Measurements from ENCODE around the gene LRPPRC. TPM values are rescaled to one million over a fixed set of nuclear protein-coding genes. Genes with fewer than 3 reads are reported as not detected.

Gene LRPPRC
- total RNA-seq, 6 experiments from 2014 or later = 57.6 to 77.6 (median 65.7) TPM

DNA sequence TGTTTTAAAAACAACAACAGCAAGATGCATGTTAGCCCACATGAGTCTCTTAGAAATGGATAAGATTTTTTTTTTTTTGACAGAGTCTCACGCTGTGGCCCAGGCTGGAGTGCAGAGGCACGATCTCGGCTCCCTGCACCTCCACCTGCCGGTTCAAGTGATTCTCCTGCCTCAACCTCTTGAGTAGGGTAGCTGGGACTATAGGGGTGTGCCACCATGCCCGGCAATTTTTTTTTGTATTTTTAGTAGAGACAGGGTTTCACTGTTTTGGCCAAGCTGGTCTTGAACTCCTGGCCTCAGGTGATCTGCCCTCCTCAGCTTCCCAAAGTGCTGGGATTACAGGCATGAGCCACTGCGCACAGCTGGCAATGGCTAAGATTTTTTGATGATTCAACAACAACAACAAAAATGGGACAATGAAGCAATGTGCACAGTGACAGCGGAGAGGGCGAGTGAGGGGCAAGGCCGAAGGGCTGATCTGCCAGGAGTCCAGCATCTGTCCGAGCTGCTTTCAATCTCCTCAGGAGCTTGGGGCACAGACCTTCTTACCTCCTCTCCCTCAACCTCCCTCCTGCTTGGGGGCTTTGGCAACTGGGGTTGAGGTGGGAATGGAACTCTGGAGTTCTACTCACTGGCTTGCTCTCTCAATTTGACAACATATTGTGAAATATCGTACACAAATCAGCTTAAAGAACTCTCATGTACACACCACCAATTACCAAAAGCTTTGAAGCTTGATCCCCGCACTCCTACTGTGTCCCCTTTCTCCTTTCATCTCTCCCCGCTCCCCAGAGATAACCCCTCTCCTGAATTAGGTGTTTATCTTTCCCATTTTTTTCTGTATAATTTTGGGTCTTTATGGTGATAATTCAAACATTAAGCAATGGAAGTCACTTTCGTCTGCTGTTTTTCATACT lies 153.6 kb downstream of the LRPPRC start:
- TF ChIP-seq, protein P1, sequence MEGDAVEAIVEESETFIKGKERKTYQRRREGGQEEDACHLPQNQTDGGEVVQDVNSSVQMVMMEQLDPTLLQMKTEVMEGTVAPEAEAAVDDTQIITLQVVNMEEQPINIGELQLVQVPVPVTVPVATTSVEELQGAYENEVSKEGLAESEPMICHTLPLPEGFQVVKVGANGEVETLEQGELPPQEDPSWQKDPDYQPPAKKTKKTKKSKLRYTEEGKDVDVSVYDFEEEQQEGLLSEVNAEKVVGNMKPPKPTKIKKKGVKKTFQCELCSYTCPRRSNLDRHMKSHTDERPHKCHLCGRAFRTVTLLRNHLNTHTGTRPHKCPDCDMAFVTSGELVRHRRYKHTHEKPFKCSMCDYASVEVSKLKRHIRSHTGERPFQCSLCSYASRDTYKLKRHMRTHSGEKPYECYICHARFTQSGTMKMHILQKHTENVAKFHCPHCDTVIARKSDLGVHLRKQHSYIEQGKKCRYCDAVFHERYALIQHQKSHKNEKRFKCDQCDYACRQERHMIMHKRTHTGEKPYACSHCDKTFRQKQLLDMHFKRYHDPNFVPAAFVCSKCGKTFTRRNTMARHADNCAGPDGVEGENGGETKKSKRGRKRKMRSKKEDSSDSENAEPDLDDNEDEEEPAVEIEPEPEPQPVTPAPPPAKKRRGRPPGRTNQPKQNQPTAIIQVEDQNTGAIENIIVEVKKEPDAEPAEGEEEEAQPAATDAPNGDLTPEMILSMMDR (IDR thresholded peaks at IDR 0.05) = no peak
- Mint-ChIP-seq H3K27me3 (ENCODE audit: insufficient read depth) (peaks cover 18% of the 10 kb centered on the region), H3K36me3 (ENCODE audit: low read depth) (no peaks in the 10 kb centered on the region), H3K9me3 (no peaks in the 10 kb centered on the region), H3K27ac (no peak overlapping the region), H3K4me3 (no peak overlapping the region), H3K4me1 (ENCODE audit: low read depth) (no peaks in the 10 kb centered on the region)
- no peak for DNase-seq

DNA sequence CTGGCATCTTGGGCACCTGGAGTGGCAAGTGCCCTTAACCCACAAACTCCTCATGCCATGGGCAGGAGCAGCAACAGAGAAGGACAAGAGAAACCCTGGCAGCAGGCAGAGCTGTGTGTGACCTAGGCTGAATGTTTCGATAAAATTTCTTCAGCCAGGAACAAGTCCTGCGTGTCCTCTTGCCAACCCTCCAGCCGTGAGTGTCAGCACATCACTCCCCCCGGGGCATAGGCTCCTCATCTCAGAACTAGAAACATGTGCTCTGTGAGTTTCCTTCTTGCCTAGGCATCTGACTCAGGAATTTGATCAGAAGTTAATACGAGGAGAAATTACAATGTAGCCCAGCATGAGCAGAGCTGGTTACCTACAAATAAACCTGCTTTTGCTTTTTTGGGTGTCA lies 154.8 kb downstream of the LRPPRC start:
- peaks cover 17% of the 10 kb centered on the region for H3K27me3 Mint-ChIP-seq (ENCODE audit: insufficient read depth)
- DNase-seq = no peak
- H3K4me1 Mint-ChIP-seq (ENCODE audit: low read depth) = no peaks in the 10 kb centered on the region
- no peaks in the 10 kb centered on the region for H3K36me3 Mint-ChIP-seq (ENCODE audit: low read depth)
- H3K27ac Mint-ChIP-seq = no peak overlapping the region
- no peaks in the 10 kb centered on the region for H3K9me3 Mint-ChIP-seq
- TF ChIP-seq, protein P1 (IDR thresholded peaks at IDR 0.05) = no peak
- no peak overlapping the region for H3K4me3 Mint-ChIP-seq

DNA sequence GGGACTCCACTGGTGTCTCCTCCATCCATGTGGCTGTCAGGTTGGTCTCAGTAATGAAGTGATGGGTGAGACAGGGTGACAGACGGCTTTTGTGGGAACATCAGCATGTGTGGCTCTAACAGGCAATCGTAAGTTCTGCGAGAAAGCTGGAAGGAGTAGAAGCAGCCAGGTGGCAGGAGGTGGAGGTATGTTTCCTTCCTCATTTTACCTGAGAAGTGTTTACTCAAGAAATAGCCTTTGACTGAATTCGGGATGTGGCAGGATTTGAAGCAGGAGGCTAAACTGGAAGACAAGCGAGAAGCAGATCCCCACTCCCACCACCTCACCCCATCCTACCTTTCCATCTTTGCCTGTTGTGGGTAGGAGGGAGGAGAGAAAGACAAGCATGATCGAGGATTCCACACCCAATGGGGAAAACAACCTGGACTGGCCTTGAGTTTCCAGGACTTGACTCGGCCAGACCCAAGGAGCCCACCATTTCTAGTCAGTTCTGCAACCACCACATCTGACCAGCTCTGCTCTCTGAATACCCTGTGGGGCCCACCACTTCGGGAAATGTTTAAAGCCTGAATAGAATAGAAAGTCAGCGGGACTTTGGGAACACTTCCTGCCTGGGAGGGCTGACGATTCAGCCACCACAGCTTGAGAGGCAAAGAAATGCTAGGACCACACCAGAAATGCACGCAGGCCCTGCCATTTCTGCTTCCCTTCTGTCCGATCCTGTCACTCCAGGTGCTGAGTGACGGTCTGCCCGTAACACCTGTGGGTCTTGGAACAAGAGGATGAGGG lies 155.8 kb downstream of the LRPPRC start:
- Mint-ChIP-seq H3K27ac (no peak overlapping the region), H3K4me3 (no peak overlapping the region), H3K27me3 (ENCODE audit: insufficient read depth) (peaks cover 18% of the 10 kb centered on the region), H3K9me3 (no peaks in the 10 kb centered on the region), H3K4me1 (ENCODE audit: low read depth) (no peaks in the 10 kb centered on the region), H3K36me3 (ENCODE audit: low read depth) (no peaks in the 10 kb centered on the region)
- TF ChIP-seq, protein P1 (IDR thresholded peaks at IDR 0.05) = no peak
- DNase-seq = no peak

DNA sequence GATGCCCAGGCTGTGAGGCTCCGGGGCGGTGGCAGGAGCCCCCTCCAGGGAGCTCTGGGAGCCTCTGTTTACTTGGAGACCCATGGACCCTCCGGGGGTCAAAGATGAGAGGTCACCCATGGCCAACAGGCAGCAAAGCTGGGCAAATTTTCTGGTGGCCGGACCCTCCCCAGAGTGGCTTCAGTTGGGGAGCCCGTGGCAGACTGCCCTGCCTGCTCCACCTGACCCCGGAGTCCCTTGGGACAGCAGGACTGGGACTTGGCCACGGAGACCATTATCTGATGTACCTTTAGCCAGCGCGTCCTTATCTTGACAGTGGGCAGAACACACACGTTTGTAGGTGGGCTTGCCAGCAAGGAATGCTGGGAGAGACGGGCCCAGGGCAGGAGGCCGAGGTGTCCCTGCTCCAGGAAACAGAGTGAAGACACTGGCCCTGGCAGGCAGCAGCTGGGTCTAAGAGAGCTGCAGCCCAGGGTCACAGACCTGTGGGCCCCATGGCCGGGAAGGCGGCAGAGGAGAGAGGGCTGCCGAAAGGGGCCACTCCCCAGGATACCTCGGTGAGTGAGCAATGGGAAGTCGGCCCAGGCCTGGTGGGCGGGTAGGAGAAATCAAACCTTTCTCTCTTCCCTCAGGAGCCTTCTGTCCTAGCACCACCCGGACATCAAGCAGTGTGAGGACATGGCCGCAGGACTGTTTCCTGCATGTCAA lies 157.1 kb downstream of the LRPPRC start, which contains the start of the genes ABCG5 and ABCG8:
ABCG5 (minus strand) TSS at position 280 of the 708 bp plus-strand sequence; CDS start at position 120, 160 bp downstream.
ABCG8 (plus strand) TSS at position 412 of the 708 bp plus-strand sequence; CDS start at position 495, 83 bp downstream.
- Mint-ChIP-seq H3K27ac (no peak within 1 kb of the TSS), H3K4me3 (no peak within 1 kb of the TSS), H3K36me3 (ENCODE audit: low read depth) (no peaks in the 10 kb centered on the region), H3K4me1 (ENCODE audit: low read depth) (no peaks in the 10 kb centered on the region), H3K9me3 (no peaks in the 10 kb centered on the region), H3K27me3 (ENCODE audit: insufficient read depth) (peaks cover 20% of the 10 kb centered on the region)
- DNase-seq = no peak
- TF ChIP-seq, protein P1 (IDR thresholded peaks at IDR 0.05) = no peak
